Natural killer cell (primary cell): ENCODE measurements around the gene RNF17. TPM values are rescaled to one million over a fixed set of nuclear protein-coding genes. Genes with fewer than 3 reads are reported as not detected.

Experiments
- ATAC-seq, 3 donors: fragments of 150-1000 bp in 2 of 3; fragments of 200-7000 bp in 1 of 3; cut with Tn5 transposase; 1 replicate in 1 of 3; 2 replicates in 2 of 3; pipeline ENCODE4 v1.10.0; 2021; ENCODE audit warnings: mild to moderate bottlenecking in 2 of 3, moderate library complexity in 2 of 3
- DNase-seq, 2 donors: peaks; one replicate each; pipeline versions ENCODE4 v3.0.0 to v3.0.0-alpha.2; 2013 to 2021; ENCODE audit warnings: mixed read lengths in 1 of 2
- H3K27ac ChIP-seq: one replicate; pipeline ENCODE4 v1.5.1; 2013; ENCODE audit warnings: mild to moderate bottlenecking, low read length
- H3K27me3 ChIP-seq: one replicate; pipeline ENCODE4 v1.6.1; 2013; ENCODE audit warnings: low read length; ENCODE audit not compliant: control insufficient read depth, insufficient read depth
- H3K36me3 ChIP-seq: one replicate; pipeline ENCODE4 v1.6.1; 2013; ENCODE audit warnings: low read length; ENCODE audit not compliant: control insufficient read depth, insufficient read depth
- H3K4me1 ChIP-seq: one replicate; pipeline ENCODE4 v1.6.1; 2013; ENCODE audit warnings: low read length; ENCODE audit not compliant: control insufficient read depth, insufficient read depth
- H3K4me3 ChIP-seq: one replicate; pipeline ENCODE4 v1.5.1; 2013; ENCODE audit warnings: low read length
- H3K9me3 ChIP-seq: one replicate; pipeline ENCODE4 v1.6.1; 2013; ENCODE audit warnings: low read length; ENCODE audit not compliant: control insufficient read depth, insufficient read depth
- H3K27ac Mint-ChIP-seq, 2 donors: one replicate each; pipeline ENCODE4 v1.8.0; 2022; ENCODE audit warnings: mild to moderate bottlenecking in 2 of 2, mixed read lengths in 2 of 2, moderate library complexity in 1 of 2
- H3K27me3 Mint-ChIP-seq, 2 donors: one replicate each; pipeline ENCODE4 v1.8.0; 2022; ENCODE audit warnings: low read depth in 2 of 2, mixed read lengths in 2 of 2
- H3K36me3 Mint-ChIP-seq: one replicate; pipeline ENCODE4 v1.8.0; 2022; ENCODE audit warnings: mixed read lengths
- H3K4me1 Mint-ChIP-seq, 2 donors: one replicate each; pipeline ENCODE4 v1.8.0; 2022; ENCODE audit warnings: mixed read lengths in 2 of 2
- H3K4me3 Mint-ChIP-seq: one replicate; pipeline ENCODE4 v1.8.0; 2022; ENCODE audit warnings: mild to moderate bottlenecking, moderate library complexity, mixed read lengths
- H3K9me3 Mint-ChIP-seq, 2 donors: one replicate each; pipeline ENCODE4 v1.8.0; 2022; ENCODE audit warnings: mixed read lengths in 2 of 2
- WGBS: methylation state at CpG from one replicate; pipeline ENCODE4 v1.1.7; 2013; ENCODE audit warnings: missing lambda C conversion rate; ENCODE audit not compliant: insufficient coverage; 5-methylcytosine and 5-hydroxymethylcytosine counted together
- intact Hi-C: fragments of 100-400 bp; cut with micrococcal nuclease; formaldehyde crosslinking; loops from one replicate; pipeline ENCODE4 v1.14.2; 2022
- total RNA-seq, 4 donors: library from RNA; stranded (reverse); fragments of 120-200 nt in 1 of 4; gene quantifications; one replicate each; pipeline versions ENCODE4 v1.2.3 to v1.2.4, GENCODE V29; 2013 to 2022
- TF ChIP-seq, protein P1 (sequence below): fragments of 200-600 bp; IDR thresholded peaks from one replicate; pipeline ENCODE4 v1.8.0; 2022; ENCODE audit warnings: antibody characterized with exemption

Gene RNF17
- total RNA-seq, 3 donors from 2014 or later (not counting 1 experiment from before 2014, with no cell fraction given), result not detected

- Histone ChIP-seq H3K36me3 (no peaks in the 10 kb centered on the region), H3K4me3 (no peak overlapping the region), H3K4me1 (no peaks in the 10 kb centered on the region), H3K27ac (no peak overlapping the region), H3K27me3 (no peaks in the 10 kb centered on the region), H3K9me3 (no peaks in the 10 kb centered on the region)
- 94% methylated on average over 40 of the region's 40 CpGs for WGBS
- intact Hi-C loops, result no loop called here
- H3K4me3 Mint-ChIP-seq, result no peak overlapping the region
- H3K36me3 Mint-ChIP-seq, result no peaks in the 10 kb centered on the region
- peaks cover 0 to 5% of the 10 kb centered on the region in 2 donors for H3K4me1 Mint-ChIP-seq
- no peaks in the 10 kb centered on the region for H3K9me3 Mint-ChIP-seq
- H3K27ac Mint-ChIP-seq, result no peak overlapping the region
- H3K27me3 Mint-ChIP-seq, result peaks cover 3 to 6% of the 10 kb centered on the region in 2 donors
- TF ChIP-seq, protein P1, sequence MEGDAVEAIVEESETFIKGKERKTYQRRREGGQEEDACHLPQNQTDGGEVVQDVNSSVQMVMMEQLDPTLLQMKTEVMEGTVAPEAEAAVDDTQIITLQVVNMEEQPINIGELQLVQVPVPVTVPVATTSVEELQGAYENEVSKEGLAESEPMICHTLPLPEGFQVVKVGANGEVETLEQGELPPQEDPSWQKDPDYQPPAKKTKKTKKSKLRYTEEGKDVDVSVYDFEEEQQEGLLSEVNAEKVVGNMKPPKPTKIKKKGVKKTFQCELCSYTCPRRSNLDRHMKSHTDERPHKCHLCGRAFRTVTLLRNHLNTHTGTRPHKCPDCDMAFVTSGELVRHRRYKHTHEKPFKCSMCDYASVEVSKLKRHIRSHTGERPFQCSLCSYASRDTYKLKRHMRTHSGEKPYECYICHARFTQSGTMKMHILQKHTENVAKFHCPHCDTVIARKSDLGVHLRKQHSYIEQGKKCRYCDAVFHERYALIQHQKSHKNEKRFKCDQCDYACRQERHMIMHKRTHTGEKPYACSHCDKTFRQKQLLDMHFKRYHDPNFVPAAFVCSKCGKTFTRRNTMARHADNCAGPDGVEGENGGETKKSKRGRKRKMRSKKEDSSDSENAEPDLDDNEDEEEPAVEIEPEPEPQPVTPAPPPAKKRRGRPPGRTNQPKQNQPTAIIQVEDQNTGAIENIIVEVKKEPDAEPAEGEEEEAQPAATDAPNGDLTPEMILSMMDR, result no peak
- ATAC-seq, result no peak
- no peak for DNase-seq
Measured at GRCh38 chr13:24718192-24718965, 45.6 kb upstream of the RNF17 start.

- intact Hi-C loops, result no loop called here
- no peaks in the 10 kb centered on the region for H3K4me1 ChIP-seq
- TF ChIP-seq, protein P1, result no peak
- no peaks in the 10 kb centered on the region for H3K27me3 ChIP-seq
- 90% methylated on average over 12 of the region's 12 CpGs for WGBS
- Mint-ChIP-seq H3K36me3 (no peaks in the 10 kb centered on the region), H3K27me3 (peaks cover 5 to 6% of the 10 kb centered on the region in 2 donors), H3K9me3 (no peaks in the 10 kb centered on the region), H3K4me1 (peaks cover 0 to 5% of the 10 kb centered on the region in 2 donors), H3K27ac (no peak overlapping the region), H3K4me3 (no peak overlapping the region)
- ATAC-seq (no peak), DNase-seq (no peak)
- H3K27ac ChIP-seq, result no peak overlapping the region
- no peak overlapping the region for H3K4me3 ChIP-seq
- H3K9me3 ChIP-seq, result no peaks in the 10 kb centered on the region
- H3K36me3 ChIP-seq, result no peaks in the 10 kb centered on the region
Measured at GRCh38 chr13:24719139-24719538, 44.8 kb upstream of the RNF17 start.

GRCh38 chr13:24723206-24723605 is 40.8 kb upstream of the RNF17 start:
- H3K27me3 ChIP-seq, result no peaks in the 10 kb centered on the region
- Mint-ChIP-seq H3K4me3 (no peak overlapping the region), H3K4me1 (no peaks in the 10 kb centered on the region), H3K9me3 (no peaks in the 10 kb centered on the region), H3K27ac (no peak overlapping the region), H3K27me3 (peaks cover 13 to 15% of the 10 kb centered on the region in 2 donors), H3K36me3 (no peaks in the 10 kb centered on the region)
- intact Hi-C loops, result loop anchor here (10.0 kb wide), 1 partner anchor 118 kb away; no protein-coding TSS in a partner anchor
- H3K4me1 ChIP-seq, result peaks cover 3% of the 10 kb centered on the region
- TF ChIP-seq, protein P1, result no peak
- no peaks in the 10 kb centered on the region for H3K36me3 ChIP-seq
- DNase-seq (no peak), ATAC-seq (no peak)
- no peak overlapping the region for H3K27ac ChIP-seq
- no peak overlapping the region for H3K4me3 ChIP-seq
- 88% methylated on average over 12 of the region's 12 CpGs for WGBS
- H3K9me3 ChIP-seq, result no peaks in the 10 kb centered on the region
